Islet precursor cell (in vitro differentiated cells): ENCODE results near the gene TCTN2.

Experiments
- DNase-seq: peaks from one replicate; pipeline ENCODE4 v3.0.0-alpha.2; 2018

TCTN2 gene

DNA sequence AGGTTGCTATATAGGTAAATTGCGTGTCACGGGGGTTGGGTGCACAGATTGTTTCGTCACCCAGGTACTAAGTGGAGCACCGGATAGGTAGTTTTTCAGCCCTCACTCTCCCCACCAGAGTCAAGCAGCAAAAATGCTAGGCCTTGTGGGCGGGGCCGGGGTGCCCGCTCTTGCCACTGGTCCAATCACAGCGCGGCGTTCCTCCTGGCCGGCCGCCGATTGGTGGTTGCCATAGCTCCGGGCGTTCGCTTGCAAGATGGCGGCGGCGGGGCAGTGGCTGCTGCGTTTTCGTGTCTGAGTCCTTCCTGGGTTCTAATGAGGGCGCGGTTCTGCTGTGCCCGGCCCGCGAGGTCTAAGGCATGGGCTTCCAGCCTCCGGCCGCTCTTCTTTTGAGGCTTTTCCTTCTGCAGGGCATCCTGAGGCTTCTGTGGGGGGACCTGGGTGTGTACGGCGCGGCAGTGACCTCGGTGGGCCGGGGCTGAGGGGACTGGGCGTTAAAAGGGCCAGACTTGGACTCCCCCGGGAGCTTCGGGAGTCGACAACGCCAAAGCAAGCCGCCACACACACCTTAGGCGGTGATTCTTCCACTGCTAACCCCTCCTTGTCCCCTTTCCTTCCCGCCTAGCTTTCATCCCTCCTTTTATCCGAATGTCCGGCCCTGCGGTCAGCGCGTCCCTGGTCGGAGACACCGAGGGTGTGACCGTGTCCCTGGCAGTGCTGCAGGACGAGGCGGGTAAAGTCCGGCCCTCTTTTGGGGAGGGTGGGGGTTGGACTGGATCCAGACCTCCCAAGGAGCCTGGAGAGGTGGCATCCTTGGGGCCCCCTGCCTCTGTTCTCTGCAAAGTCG lies at the start of gene TCTN2:
Gene TCTN2 (plus strand): TSS at position 232 of the 847 bp plus-strand sequence. CDS start 128 bp downstream, at position 360.
- peak; percentile 99 for DNase-seq

DNA sequence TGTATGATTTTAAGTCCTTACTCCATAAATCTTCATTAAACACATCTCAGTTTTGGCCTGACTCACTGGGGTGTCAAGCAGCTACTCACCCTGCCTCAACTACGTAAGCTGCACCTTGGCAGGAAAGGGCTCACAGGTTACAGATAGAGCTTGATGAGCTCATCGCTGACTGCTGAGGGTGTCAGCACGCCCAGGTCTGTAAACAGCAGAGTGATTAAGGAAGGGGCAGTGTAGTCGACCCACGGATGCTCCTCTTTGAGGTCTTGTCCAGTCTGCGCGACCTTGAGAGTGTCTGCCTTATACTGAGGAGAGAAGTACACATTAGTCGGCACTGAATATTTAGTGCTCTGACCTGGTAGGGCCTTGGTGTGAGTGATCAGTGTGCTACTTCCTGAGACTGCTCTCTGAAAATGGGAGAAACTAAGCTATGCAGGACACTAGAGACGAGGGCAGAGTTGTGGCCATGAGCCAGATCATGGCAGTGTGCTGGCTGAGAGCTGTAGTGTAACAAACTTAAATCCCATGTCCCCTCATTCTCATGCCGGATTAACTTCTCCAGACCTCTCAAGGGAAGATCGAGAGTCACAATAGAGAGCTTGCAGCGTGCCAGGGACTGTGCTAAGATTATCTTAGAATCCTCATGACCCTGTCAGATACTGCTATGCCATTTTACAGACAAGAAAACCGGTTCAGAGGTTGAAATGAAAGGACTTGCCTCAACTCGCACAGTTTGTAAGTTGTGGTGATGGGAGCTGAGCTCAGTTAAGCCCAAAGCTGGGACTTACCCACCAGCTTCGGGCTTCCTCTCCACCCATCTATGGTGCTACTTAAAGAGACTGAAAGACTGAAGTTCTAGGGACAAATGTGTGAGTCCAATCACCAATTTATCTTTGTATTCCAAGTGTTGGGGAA lies 49.0 kb upstream of the TCTN2 start:
- DNase-seq: no peak

DNA sequence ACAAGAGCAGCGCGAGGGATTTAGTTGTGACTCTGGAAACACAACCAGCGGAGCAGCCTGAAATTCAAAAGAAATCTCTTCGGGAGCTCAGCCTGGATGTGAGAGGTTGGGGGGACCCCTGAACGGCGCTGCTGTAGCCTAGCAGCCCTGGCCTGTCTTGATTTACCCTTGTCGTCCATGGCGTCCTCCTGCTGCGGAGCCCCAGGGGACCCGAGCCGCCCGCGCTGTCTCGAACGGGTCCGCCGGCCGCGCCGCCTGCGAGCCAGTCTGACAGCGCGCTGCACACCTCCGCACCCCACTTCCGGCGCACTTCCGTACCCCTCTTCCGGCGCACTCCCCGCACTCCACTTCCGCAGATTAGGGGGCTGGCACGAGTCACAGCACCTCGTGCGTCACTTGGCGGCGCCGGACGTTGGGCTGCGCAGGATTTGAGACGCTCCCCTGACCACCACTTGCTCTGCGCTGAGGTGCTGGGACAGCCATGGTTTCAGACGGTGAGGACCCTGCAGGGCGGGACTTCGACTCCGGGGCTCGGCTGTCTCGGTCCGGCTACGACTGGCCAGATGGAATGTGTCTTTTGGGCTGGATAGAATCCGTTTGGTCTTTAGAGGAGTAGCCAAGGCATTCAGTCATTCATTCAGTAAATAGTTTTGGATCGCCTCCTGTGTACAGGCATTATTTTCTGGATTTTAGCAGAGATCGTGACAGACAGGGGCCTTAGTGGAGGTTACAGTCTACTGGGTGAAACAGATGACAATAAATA lies 37.4 kb upstream of the TCTN2 start, which contains the start of the genes EIF2B1 and GTF2H3:
Gene EIF2B1 (minus strand): TSS at position 308 of the 763 bp plus-strand sequence. CDS start 129 bp downstream, at position 179.
Gene GTF2H3 (plus strand): TSS at position 451 of the 763 bp plus-strand sequence. CDS start 31 bp downstream, at position 482.
- DNase-seq: peak; percentile 99

DNA sequence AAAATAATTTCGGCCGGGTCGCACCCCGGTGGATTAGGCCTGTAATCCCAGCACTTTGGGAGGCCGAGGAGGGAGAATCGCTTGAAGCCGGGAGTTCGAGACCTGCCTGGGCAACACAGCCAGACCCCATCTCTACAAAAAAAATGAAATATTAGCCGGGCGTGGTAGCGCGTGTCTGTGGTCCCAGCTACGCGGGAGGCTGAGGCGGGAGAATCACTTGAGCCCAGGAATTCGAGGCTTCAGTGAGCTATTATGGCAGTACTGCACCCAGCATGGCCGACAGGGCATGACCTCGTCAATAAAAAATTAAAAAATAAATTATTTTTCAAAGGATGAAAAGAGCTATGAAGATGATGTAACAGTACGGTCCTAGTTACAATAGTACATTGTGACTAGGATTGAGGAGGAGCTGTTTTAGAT lies 36.8 kb upstream of the TCTN2 start:
- DNase-seq: no peak

DNA sequence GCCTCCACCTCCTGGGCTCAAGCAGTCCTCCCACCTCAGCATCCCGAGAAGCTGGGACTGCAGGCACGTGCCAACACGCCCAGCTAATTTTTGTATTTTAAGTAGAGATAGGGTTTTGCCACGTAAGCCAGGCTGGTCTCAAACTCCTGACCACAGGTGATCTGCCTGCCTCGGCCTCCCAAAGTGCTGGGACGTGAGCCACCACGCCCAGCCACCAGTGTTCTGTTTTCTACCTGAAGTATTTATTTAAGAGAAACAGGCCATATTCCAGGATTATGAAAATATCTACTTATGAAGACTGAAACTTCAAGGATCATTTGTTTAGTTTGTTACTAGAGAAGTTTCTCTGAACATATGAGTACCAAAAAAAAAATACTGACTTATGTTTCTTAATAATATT lies 27.0 kb upstream of the TCTN2 start:
- DNase-seq: no peak

DNA sequence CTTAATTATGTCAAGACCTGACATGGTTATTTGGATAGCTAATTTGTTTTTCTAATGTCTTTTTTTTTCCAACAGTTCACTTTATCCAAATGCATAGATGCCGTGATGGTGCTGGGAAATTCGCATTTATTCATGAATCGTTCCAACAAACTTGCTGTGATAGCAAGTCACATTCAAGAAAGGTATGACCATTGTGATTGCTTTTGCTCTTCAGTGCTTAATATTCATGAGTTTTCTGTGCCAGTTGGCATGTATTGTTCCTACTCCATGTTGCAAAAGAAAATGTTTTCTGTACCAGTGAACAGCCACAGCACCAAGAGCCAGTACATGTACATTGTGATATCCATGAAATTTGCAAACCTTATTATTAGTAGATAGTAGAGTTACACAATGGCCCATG lies 25.5 kb upstream of the TCTN2 start:
- no peak for DNase-seq

DNA sequence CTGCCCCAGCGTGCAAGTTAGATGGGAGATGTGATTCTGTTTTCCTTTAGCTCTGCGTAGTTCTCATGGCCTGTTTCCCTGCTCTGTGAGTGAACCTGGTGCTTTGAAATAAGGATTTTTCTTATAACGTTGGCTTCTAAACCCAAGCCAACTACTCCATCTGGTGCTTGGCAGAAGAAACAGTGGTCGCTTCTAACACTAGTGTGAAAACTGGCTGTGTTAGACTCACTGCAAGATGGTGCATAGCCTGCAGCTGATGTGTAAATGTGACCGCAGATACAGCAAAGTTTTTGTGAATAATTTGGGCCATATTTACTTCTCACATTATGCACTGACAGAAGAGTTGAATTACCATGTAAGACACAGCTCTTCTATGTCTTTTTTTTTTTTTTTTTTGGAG lies 25.0 kb upstream of the TCTN2 start:
- no peak for DNase-seq

DNA sequence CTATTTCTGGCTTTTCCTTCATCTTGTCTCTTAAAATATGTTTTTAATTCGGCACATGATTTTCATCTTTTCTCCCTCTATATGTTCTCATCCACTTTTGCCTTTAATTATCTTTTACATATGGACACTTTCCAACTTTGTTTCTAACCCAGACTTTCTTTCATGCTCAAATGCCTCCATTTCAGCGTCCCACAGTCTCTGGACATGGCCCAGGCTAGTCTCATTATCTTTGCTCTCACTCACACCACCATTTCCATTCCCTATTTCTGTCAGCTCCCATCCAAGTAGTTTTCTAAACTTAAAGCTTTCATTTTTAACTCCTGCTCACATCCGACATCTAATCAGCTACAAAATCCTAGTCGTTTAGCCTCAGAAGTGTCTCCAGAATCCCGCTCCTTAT lies 22.5 kb upstream of the TCTN2 start:
- no peak for DNase-seq

DNA sequence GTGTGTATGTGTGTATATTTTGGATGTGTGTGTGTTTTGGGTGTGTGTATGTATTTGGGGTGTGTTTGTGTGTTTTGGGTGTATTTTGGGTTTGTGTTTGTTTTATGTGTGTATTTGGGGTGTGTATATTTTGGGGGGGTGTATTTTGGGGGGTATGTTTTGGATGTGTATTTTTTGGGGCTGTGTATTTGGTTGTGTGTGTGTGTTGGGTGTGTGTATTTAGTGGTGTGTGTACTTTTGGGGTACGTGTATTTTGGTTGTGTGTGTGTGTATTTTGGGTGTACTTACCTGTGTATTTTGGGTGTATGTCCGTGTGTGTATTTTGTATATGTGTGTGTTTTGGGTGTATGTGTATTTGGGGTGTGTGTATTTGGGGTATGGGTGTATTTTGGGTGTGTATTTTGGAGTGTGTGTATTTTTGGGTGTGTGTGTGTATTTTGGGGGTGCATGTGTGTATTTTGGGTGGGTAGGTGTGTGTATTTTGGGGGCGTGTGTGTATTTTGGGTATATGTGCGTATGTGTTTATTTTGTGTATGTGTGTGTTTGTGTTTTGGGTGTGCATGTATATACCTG lies 16.7 kb upstream of the TCTN2 start:
- DNase-seq: no peak

DNA sequence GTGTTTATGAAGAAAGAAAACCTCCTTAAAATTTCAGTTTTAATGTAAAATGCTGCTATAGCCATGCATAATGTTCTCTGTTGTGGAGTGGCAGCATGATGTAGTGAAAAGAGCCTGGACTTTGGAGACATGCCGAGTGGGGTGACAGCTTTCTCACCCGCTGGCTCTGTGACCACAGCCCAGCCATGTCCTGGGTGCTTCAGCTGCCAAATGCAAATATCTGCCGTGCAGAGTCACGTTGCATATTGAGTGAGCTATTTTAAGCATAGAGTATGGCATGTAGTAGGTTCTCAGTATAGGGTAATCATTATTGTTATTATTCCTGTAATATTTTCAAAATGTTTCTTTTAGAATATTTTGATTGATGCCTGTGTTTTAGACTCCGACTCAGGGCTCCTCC lies 15.5 kb upstream of the TCTN2 start:
- no peak for DNase-seq

DNA sequence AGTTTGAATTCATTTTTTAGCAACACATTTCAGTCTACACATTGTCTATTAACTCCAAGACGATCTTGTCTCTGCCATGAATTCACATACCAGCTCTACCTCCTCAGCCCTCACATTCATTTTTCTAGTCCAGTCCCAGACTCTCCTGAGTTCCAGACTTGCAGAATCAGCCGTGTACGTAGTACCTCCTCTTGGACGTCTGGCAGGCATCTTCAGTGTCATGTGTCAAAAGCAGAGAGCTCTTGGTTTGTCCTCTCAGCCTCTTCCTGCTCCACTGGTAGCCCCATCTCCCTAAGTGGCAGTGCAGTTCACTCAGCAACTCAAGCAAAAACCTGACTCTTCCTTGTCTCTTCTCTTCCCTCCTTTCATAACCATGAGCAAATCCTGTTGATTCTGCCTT lies 14.5 kb upstream of the TCTN2 start:
- no peak for DNase-seq

DNA sequence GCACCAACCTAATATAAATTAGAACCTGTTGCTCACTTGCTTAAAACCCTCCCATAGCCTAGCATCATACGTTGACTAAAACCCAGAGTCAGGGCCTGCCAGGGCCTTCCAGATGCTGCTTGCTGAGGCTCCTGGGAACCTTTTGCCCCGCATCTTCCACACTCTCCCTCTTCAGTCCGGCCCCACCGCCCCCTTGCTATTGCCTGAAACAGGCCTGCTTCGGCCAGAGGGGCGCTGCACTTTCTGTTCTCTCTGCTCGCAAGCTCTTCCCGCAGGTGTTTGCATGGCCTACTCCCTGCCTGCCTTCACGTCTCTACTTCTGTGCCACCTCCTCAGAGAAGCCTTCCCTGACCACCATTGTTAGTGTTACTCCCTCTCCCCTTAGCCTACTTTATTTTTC lies 13.7 kb upstream of the TCTN2 start:
- no peak for DNase-seq

DNA sequence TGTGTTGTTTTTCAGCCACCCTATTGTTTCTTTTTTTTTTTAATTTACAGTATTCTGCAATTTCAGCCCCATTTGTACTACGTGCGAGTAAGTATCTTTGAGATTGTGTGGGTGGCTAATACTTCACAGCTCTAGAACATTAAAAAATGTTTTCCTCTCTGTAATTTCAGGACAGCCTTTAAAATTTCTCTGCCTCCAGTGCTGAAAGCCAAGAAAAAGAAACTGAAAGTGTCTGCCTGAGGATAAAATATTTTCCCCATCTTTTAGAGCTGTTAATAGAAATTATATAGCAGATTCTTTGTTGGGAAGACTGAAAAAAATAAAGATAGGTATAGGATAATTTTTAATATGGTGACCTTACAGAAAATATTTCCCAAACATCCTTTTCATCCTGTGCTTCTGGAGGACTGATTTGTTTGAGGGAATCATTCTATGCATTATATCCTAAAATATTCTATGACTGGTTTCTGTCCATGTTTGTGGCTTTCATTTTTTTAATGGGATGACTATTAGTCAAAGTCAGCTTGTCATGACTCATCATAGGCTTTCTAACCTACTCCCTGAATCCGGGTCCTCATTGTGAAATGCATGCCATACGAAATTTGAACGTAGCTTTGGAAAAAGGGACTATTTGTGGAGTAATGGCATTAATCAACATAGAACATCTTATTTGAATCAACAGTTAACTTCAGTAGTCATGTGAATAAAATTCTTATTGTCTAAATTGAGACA lies 10.8 kb upstream of the TCTN2 start:
- DNase-seq: no peak

DNA sequence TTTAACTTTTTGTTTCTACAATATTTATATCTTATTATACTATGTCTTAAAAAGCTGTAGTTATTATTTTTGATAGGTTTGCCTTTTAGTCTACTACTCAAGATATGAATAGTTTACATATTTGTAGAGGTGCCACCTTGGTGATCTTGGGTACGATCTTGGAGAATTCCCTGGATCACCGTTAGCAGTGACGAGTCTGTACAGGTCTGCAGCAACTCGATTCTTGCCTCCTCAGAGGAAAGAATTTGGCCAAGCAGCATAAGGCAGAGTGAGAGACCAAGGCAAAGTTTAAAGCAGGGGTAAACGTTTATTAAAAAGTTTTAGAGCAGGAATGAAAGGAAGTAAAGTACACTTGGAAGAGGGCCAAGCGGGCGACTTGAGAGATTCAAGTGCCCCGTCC lies 3.1 kb upstream of the TCTN2 start:
- DNase-seq: no peak

DNA sequence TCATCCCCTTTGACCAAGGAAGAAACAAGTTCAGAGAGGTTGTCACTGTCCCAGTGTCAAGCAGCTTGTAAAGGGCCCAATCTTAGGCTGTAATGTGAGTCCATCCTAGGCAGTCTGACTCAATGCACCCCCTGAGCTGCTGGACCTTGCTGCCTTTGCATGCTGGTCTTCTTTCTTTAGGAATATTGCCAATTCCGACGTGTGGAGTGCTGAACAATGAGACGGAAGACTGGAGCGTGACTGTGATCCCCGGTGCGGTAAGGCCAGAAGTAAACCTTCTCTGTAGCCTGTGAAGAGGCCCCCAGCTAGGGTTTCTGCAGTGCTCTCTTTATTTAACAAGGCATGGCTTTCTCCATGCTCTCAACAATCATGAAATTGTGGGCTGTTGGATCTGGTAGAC lies 963 bp downstream of the TCTN2 start:
- no peak for DNase-seq

DNA sequence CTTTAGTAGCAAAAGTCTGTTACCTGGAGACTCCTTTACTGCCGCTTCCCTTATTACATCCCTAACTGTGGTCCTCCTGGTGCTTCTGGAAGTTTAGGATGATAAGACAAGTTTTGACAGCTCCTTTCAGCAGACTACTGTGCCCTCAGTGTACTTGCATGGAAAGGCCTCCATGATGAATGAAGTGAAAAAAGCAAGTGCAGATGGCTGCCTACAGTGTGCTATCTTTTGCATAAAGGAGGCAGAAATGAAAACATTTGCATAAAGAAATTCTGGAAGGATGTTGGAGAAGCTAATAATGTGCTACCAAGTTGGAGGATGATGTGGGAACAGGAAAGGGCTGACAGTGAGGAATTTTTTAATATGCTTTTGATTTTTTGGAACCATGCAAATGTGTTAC lies 4.5 kb downstream of the TCTN2 start:
- no peak for DNase-seq

DNA sequence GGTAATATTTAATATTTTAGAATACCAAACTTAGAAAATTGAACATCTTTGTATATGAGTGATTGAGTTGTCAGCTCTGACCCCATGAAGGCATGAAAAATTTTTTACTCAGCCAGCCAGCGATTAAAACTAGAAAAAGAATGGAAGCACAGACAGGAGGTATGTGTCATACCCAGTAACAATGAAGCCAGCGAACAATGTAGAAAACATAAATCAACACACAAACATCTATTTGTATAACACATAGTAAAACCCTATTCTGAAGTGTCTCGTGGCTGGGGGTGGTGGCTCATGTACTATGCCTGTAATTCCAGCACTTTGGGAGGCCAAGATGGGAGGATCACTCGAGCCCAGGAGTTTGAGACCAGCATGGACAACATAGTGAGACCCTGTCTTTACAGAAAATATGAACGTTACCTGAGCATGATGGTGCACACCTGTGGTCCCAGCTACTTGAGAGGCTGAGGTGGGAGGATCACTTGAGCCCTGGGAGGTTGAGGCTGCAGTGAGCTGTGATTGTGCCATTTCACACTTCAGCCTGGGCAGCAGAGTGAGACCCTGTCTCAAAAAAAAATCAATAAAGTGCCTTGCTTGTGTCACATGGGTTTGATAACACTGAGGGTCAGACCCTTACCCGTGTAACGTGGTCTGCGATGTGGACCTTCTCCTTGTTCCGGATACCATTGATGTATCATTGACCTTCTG lies 5.9 kb downstream of the TCTN2 start:
- DNase-seq: no peak

DNA sequence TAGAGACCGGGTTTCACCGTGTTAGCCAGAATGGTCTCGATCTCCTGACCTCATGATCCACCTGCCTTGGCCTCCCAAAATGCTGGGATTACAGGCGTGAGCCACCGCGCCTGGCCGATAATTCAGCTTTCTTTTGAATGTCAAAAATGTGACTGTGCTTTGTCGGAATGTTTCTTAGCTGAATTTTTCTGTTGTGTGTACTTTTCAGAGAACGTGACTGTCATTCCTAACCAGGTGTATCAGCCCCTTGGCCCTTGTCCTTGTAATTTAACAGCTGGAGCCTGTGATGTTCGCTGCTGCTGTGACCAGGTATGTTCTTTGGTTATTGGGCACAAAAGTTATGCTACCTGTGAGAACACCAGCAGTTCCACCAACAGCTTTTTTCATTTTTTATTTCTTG lies 8.1 kb downstream of the TCTN2 start:
- DNase-seq: no peak

DNA sequence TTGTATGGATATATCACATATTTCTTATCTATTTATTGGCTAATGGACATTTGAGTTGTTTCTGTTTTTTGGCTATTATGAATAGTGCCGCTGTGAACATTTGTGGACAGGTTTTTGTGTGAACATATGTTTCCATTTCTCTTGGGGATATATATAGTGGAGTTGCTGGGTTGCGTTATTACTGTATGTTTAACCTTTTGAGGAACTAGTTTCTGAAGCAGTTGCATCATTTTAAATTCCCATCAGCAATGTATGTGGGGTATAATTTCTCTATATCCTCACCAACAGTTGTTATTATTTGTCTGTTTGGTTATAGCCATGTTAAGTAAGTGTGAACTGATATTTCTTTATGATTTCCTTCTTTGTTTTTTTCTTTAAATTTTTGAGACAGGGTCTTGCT lies 10.7 kb downstream of the TCTN2 start:
- no peak for DNase-seq

DNA sequence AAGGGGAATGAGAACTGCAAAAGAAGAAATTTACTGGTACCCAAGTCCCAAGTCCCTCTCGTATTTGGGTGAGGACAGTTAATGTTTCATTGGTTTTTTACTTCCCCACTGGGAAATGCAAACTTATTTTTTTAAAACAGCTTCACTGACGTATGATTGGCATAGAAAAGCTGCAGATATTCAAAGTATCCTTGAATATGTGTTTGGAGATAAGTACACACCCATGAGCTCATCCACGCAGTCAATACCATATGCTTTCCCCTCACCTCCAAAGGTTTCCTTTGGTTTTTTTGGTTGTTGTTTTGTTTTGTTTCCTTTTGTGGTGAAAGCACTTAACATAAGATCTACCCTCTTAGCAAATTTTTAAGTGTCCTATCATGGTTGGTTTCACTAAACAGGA lies 13.1 kb downstream of the TCTN2 start:
- DNase-seq: no peak

DNA sequence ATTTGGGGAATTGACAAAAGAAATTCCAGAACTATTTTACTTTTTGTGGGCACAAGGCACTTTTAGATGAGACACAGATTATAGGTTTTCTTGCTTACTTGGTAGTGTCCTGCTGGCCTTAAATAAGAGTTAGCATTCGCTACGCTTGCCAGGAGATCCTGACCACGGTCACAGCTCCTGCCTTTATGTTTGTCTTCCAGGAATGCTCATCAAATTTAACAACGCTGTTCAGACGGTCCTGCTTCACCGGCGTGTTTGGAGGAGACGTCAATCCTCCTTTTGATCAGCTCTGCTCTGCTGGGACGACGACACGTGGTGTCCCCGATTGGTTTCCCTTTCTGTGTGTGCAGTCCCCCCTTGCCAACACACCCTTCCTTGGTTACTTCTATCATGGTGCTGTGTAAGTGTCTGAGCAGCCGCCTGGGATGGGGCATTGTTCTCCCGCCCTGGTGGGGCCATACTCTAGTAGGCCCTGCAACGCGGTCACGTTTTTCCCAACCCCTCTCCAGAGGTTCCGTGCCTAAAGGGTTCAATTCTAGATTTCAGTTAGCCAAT lies 15.8 kb downstream of the TCTN2 start:
- DNase-seq: no peak
